Chondrocyte (in vitro differentiated cells): Measurements from ENCODE around the gene NSUN5. TPM values are rescaled to one million over a fixed set of nuclear protein-coding genes. Genes with fewer than 3 reads are reported as not detected.
"Not testable (repeated sequence)": the region's sequence is repeated elsewhere in the genome, so short reads cannot be mapped to it uniquely, and the experiment has no call there.

Experiments
- DNase-seq: peaks from one replicate; pipeline ENCODE4 v3.0.0; 2021; ENCODE audit warnings: mixed read lengths, low spot score
- H3K27ac Mint-ChIP-seq: one replicate; pipeline ENCODE4 v1.8.0; 2021; ENCODE audit warnings: mild to moderate bottlenecking, moderate library complexity, mixed read lengths; ENCODE audit not compliant: unreplicated experiment
- H3K27me3 Mint-ChIP-seq: 2 replicates; pipeline ENCODE4 v1.8.0; 2021; ENCODE audit warnings: low read depth, mixed read lengths
- H3K36me3 Mint-ChIP-seq: 2 replicates; pipeline ENCODE4 v1.8.0; 2021; ENCODE audit warnings: low read depth, mixed read lengths
- H3K4me1 Mint-ChIP-seq: 2 replicates; pipeline ENCODE4 v1.8.0; 2021; ENCODE audit warnings: low read depth, mild to moderate bottlenecking, mixed read lengths
- H3K4me3 Mint-ChIP-seq: one replicate; pipeline ENCODE4 v1.8.0; 2021; ENCODE audit warnings: mild to moderate bottlenecking, moderate library complexity, mixed read lengths; ENCODE audit not compliant: unreplicated experiment
- H3K9me3 Mint-ChIP-seq: 2 replicates; pipeline ENCODE4 v1.8.0; 2021; ENCODE audit warnings: low read depth, mixed read lengths
- CTCF ChIP-seq: fragments of 200-600 bp; sonication (generic); IDR thresholded peaks from 2 replicates; pipeline ENCODE4 v1.5.0; 2021; ENCODE audit warnings: antibody characterized with exemption, mild to moderate bottlenecking, moderate library complexity
- total RNA-seq: library from RNA; stranded (reverse); gene quantifications from 3 replicates; pipeline ENCODE4 v1.2.1, GENCODE V29; 2021

The NSUN5 gene
- total RNA-seq, 1 donor from 2014 or later: 15.5 TPM

- no peak overlapping the region for H3K27ac Mint-ChIP-seq
- H3K27me3 Mint-ChIP-seq: no peaks in the 10 kb centered on the region
- peaks cover 8% of the 10 kb centered on the region for H3K4me1 Mint-ChIP-seq
These were observed 4.9 kb upstream of the NSUN5 start for GRCh38 chr7:73313521-73313906.

GRCh38 chr7:73312831-73313520, 4.3 kb upstream of the NSUN5 start:
- H3K4me3 Mint-ChIP-seq: no peak overlapping the region
- H3K27ac Mint-ChIP-seq: no peak overlapping the region
- TF ChIP-seq CTCF: no peak
- no peaks in the 10 kb centered on the region for H3K9me3 Mint-ChIP-seq
- H3K27me3 Mint-ChIP-seq: no peaks in the 10 kb centered on the region
- DNase-seq: no peak
- peaks cover 14% of the 10 kb centered on the region for H3K4me1 Mint-ChIP-seq
- no peaks in the 10 kb centered on the region for H3K36me3 Mint-ChIP-seq

More at GRCh38 chr7:73313521-73313906, 4.9 kb upstream of the NSUN5 start:
- TF ChIP-seq CTCF: no peak
- no peak for DNase-seq
- no peaks in the 10 kb centered on the region for H3K36me3 Mint-ChIP-seq
- H3K9me3 Mint-ChIP-seq: no peaks in the 10 kb centered on the region
- no peak overlapping the region for H3K4me3 Mint-ChIP-seq

- H3K36me3 Mint-ChIP-seq, H3K4me3 Mint-ChIP-seq, H3K9me3 Mint-ChIP-seq, H3K27me3 Mint-ChIP-seq, DNase-seq, H3K27ac Mint-ChIP-seq: not testable (repeated sequence)
- peaks cover 19% of the 10 kb centered on the region for H3K4me1 Mint-ChIP-seq
These were observed 2.8 kb upstream of the NSUN5 start for GRCh38 chr7:73311421-73311820.

- Mint-ChIP-seq H3K4me1 (peaks cover 19% of the 10 kb centered on the region), H3K27ac (peak overlapping the region; percentile 84), H3K4me3 (peak overlapping the region; percentile 92), H3K36me3 (peaks cover 4% of the 10 kb centered on the region), H3K27me3 (no peaks in the 10 kb centered on the region), H3K9me3 (no peaks in the 10 kb centered on the region)
- no peak for TF ChIP-seq CTCF
- DNase-seq: no peak
These were observed 457 bp downstream of the NSUN5 start for GRCh38 chr7:73308074-73308664.

GRCh38 chr7:73307436-73307835, 1.2 kb downstream of the NSUN5 start:
- Mint-ChIP-seq H3K4me3 (peak overlapping the region; percentile 92), H3K9me3 (no peaks in the 10 kb centered on the region), H3K27ac (peak overlapping the region; percentile 10), H3K36me3 (peaks cover 8% of the 10 kb centered on the region), H3K4me1 (peaks cover 19% of the 10 kb centered on the region), H3K27me3 (no peaks in the 10 kb centered on the region)
- TF ChIP-seq CTCF: no peak
- DNase-seq: no peak
